Activated T-cell treated with anti-CD3 and anti-CD28 coated beads, Interleukin-2, amount 50 U/mL, for 24 hours (primary cell): Measurements from ENCODE around the gene PDE6A.

Experiments
- DNase-seq: peaks from one replicate; pipeline ENCODE4 v3.0.0-alpha.2; 2020
- H3K27ac Mint-ChIP-seq: 2 replicates; pipeline ENCODE4 v1.8.0; 2020; ENCODE audit warnings: mild to moderate bottlenecking, mixed read lengths
- H3K27me3 Mint-ChIP-seq: 2 replicates; pipeline ENCODE4 v1.8.0; 2020; ENCODE audit warnings: mixed read lengths
- H3K36me3 Mint-ChIP-seq: 2 replicates; pipeline ENCODE4 v1.8.0; 2020; ENCODE audit warnings: low read depth, mixed read lengths
- H3K4me1 Mint-ChIP-seq: 2 replicates; pipeline ENCODE4 v1.8.0; 2020; ENCODE audit warnings: low read depth, mixed read lengths
- H3K4me3 Mint-ChIP-seq: 2 replicates; pipeline ENCODE4 v1.8.0; 2020; ENCODE audit warnings: mild to moderate bottlenecking, moderate library complexity, mixed read lengths
- H3K9me3 Mint-ChIP-seq: 2 replicates; pipeline ENCODE4 v1.8.0; 2020; ENCODE audit warnings: mixed read lengths

Gene PDE6A

DNA sequence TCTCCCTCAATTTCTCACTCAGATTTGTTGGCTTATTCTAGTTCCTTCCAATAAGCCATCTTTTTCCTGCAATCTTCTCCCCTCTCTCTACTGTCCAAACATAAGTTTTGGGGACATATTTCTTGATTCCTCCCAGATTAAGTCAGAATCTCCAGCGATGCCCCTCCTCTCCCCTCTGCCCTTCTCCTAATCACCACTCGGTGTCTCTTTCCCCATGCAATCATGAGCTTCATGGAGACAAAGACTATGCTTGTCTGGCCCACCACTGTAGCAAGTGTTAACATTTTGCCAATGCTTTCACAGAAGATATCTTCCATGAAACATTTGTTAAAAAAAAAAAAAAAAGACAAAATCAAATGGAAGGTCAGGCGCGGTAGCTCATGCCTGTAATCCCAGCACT, 42.4 kb downstream of the PDE6A start:
- no peaks in the 10 kb centered on the region for H3K4me1 Mint-ChIP-seq

DNA sequence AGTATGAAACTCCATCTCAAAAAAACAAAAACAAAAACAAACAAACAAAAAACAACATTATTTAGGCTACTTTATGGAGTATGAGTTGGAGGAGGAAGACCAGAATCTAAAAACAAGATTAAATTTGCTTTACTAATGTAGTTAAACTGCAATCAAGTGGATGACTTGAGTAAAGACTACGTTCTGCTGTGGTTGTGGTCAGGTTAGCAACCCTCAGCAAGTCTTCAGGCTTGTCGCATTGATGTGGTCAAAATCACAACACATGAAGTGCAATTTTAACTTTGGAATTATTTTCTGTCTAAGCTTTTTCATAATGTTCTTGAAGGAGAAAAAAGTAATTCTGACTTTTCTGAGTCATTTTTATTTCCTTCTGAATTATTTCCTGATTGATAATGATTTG, 43.1 kb downstream of the PDE6A start:
- peaks cover 2% of the 10 kb centered on the region for H3K4me1 Mint-ChIP-seq
- no peaks in the 10 kb centered on the region for H3K36me3 Mint-ChIP-seq
- no peak for DNase-seq
- H3K27ac Mint-ChIP-seq, result no peak overlapping the region
- H3K4me3 Mint-ChIP-seq, result no peak overlapping the region
- no peaks in the 10 kb centered on the region for H3K9me3 Mint-ChIP-seq
- peaks cover 12% of the 10 kb centered on the region for H3K27me3 Mint-ChIP-seq

More for the DNA sequence above, 42.4 kb downstream of the PDE6A start:
- no peak overlapping the region for H3K27ac Mint-ChIP-seq
- peaks cover 12% of the 10 kb centered on the region for H3K27me3 Mint-ChIP-seq
- H3K36me3 Mint-ChIP-seq, result no peaks in the 10 kb centered on the region
- no peak overlapping the region for H3K4me3 Mint-ChIP-seq
- no peak for DNase-seq
- no peaks in the 10 kb centered on the region for H3K9me3 Mint-ChIP-seq

DNA sequence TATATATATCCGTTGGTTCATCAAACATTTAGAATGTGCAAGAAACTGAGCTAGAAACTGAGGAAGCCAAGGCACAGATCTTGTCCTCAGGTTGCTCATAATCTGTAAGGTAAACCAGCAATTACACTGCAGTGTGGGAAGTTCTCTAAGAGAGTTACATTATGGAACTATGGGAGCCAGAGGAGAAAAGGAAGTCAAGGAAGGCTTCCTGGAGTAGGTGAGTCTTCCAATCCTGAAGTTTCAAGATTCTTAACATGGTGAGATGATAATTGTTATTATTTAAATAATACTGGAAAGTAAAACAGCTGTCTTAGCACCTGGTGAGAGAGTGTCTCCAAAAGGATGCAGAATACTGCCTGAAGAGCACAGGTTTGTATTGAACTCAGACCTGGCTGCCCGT, 44.2 kb downstream of the PDE6A start:
- no peak overlapping the region for H3K4me3 Mint-ChIP-seq
- H3K27me3 Mint-ChIP-seq, result peaks cover 11% of the 10 kb centered on the region
- no peak overlapping the region for H3K27ac Mint-ChIP-seq
- H3K9me3 Mint-ChIP-seq, result no peaks in the 10 kb centered on the region
- no peaks in the 10 kb centered on the region for H3K36me3 Mint-ChIP-seq
- no peak for DNase-seq
- peaks cover 11% of the 10 kb centered on the region for H3K4me1 Mint-ChIP-seq

DNA sequence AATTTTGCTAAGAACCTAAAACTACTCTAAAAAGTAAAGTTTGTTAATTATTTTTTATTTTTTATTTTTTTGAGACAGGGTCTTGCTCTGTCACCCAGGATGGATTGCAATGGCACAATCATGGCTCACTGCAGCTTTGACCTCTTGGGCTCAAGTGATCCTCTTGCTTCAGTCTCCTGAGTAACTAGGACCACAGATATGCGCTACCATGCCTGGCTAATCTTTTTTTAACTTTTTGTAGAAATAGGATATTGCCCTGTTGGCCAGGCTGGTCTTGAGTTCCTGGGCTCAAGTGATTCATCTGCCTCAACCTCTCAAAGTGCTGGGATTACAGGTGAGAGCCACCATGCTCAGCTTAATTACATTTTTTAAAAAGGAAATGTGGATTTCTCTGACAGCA, 45.8 kb downstream of the PDE6A start:
- Mint-ChIP-seq H3K4me1 (peaks cover 11% of the 10 kb centered on the region), H3K27ac (no peak overlapping the region), H3K36me3 (no peaks in the 10 kb centered on the region), H3K27me3 (peaks cover 3% of the 10 kb centered on the region), H3K9me3 (no peaks in the 10 kb centered on the region), H3K4me3 (no peak overlapping the region)
- DNase-seq, result no peak

DNA sequence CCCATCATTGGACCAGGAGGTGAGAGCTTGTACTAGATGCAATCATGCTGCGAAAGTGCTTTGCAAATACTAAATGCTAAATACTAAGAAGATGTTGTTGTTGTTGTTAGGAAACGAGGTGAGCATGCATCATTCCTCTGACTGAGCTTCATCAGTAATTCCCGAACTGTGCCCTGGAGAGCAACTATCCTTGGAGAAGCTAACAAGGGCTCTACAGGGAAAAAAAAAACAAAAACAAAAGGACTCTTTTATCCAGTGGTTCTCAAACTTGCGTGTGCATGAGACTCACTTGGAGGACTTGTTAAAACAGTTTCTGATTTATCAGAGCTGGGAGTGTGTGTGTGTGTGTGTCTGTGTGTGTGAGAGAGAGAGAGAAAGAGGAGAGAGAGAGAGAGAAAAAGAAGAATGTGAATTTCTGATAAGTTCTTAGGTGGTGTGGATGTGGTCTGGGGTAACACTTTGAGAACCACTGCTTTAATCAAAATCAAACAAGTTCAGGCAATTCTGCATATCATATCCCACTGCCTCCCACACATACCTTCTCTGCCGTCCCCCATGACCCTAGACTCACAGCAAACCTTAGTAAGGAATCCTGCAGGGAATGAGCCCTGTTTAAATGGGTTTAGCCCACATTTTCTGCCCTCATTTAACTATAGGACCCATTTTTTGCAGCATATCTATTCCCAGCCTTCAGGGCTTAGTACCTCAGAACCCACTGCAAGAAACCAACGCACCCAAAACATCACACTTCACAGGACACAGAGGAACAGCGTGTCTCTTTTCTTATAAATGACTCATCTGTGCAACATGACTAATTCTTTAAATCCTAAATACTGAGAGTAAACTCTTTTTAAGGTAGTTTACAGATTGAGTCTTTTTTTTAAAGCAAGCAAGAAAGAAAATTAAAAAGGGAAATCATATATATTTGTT, 48.9 kb downstream of the PDE6A start:
- Mint-ChIP-seq H3K36me3 (no peaks in the 10 kb centered on the region), H3K9me3 (no peaks in the 10 kb centered on the region), H3K27ac (no peak overlapping the region), H3K4me1 (peaks cover 11% of the 10 kb centered on the region), H3K27me3 (peaks cover 3% of the 10 kb centered on the region), H3K4me3 (no peak overlapping the region)
- no peak for DNase-seq

DNA sequence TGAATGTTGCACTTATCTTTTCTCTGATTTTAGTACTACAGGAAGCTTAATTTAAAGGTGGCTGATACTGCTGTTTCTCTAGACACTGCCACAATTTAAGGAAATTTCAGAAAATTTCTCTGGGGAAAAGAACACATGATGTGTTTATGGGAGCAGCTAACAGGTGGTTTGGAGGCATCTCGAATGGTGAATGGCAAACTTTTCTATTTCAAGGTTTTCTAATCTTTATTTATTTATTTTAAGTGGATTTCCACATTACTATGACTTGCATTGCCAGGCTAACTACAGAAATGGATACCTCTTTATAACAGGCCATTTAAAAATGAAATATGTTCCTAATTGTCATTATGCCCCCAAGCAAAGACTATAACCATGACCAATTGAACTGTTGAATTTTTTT, 50.4 kb downstream of the PDE6A start:
- Mint-ChIP-seq H3K36me3 (no peaks in the 10 kb centered on the region), H3K27me3 (peaks cover 3% of the 10 kb centered on the region)

DNA sequence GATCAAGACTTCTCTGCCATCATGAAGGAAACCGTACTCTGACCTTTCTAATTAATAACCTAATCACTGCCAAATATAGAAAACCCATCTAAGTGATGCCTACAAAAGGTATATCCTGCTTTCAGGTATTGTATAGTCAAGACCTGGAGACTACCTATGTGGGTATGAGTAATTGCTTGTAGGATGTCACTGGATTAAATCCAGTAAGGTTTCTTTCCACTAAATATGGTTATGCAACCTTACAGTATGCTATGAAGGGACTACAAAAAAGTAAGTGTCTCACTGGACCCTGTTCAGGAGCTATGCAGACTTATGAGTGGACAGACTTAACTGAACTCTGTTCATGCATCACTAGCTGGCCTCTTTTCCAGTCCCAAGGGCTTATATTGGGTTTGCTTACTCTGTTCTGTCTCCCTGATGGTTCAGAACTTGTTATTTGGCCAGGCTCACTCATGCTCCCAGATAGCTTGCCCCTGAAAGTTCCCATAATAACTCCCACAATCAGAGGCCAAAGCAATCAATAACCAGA, 51.1 kb downstream of the PDE6A start:
- Mint-ChIP-seq H3K9me3 (no peaks in the 10 kb centered on the region), H3K4me1 (peaks cover 11% of the 10 kb centered on the region), H3K36me3 (no peaks in the 10 kb centered on the region), H3K27ac (no peak overlapping the region), H3K27me3 (peaks cover 3% of the 10 kb centered on the region), H3K4me3 (no peak overlapping the region)
- DNase-seq, result no peak

More for the DNA sequence above, 50.4 kb downstream of the PDE6A start:
- no peak overlapping the region for H3K27ac Mint-ChIP-seq
- no peak for DNase-seq
- H3K4me1 Mint-ChIP-seq, result peaks cover 11% of the 10 kb centered on the region
- no peak overlapping the region for H3K4me3 Mint-ChIP-seq
- no peaks in the 10 kb centered on the region for H3K9me3 Mint-ChIP-seq

DNA sequence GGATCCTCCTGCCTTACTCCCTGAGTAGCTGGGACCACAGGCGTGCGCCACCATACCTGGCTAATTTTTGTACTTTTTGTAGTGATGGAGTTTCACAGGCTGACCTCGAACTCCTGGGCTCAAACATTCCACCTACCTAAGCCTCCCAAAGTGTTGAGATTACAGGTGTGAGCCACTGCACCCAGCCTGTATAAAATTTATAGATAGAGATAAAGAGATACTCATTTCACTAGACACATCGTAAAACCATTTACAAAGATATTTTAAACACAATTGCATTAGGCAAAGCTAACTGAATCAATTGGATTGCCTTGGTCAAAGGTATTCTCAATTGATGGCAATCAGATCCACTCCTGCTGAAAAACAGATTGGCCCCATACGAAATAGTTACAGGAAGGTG, 52.0 kb downstream of the PDE6A start:
- Mint-ChIP-seq H3K27me3 (peaks cover 3% of the 10 kb centered on the region), H3K4me3 (no peak overlapping the region), H3K4me1 (peaks cover 11% of the 10 kb centered on the region), H3K9me3 (no peaks in the 10 kb centered on the region), H3K27ac (no peak overlapping the region), H3K36me3 (no peaks in the 10 kb centered on the region)
- no peak for DNase-seq

DNA sequence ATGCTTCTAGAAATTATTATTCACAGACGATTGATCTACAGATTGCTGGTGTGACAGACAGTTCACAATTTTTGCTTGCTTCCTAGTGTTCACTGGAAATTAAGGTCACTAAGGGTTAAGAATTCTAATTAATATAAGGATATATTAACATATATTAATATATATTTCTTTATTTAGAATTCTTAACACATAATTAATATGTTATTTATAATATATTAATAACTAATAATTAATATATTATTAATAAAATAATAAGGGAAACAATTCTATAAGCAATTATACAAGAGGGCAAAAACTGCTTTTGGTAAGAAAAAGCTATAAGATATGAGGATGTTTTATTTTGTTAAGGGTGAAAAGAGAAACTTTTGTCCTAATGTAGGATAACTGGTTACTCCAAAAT, 56.3 kb downstream of the PDE6A start:
- no peak for DNase-seq
- no peak overlapping the region for H3K27ac Mint-ChIP-seq
- H3K4me1 Mint-ChIP-seq, result no peaks in the 10 kb centered on the region
- H3K4me3 Mint-ChIP-seq, result no peak overlapping the region
- peaks cover 3% of the 10 kb centered on the region for H3K27me3 Mint-ChIP-seq
- no peaks in the 10 kb centered on the region for H3K36me3 Mint-ChIP-seq
- H3K9me3 Mint-ChIP-seq, result no peaks in the 10 kb centered on the region

DNA sequence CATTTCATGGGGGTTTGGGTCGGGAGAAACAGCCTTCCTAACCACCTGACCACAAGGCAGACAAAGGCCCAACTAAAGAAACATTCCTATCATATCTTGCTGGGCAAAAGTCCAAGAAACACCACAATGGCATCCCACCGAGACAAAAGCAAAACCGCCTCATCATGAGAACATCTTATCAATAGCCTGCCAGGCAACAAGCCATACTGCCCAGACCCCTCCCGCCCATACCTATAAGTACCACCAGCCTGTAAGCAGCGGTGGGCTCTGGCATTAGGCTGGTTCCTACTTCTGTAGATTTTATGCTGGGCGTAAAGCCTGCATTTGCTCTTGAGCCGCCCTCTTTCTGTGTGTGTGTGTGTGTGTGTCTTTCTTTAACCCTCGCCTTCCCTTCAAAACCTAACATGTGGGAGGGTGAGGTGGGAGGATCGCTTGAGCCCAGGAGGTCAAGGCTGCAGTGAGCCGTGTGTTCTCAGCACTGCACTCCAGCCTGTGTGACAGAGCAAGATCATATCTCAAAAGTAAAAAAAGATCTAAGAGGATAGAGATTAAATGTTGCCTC, 56.9 kb downstream of the PDE6A start:
- H3K4me1 Mint-ChIP-seq, result no peaks in the 10 kb centered on the region
- H3K27ac Mint-ChIP-seq, result no peak overlapping the region
- H3K4me3 Mint-ChIP-seq, result no peak overlapping the region
- no peaks in the 10 kb centered on the region for H3K9me3 Mint-ChIP-seq
- H3K36me3 Mint-ChIP-seq, result no peaks in the 10 kb centered on the region
- peaks cover 3% of the 10 kb centered on the region for H3K27me3 Mint-ChIP-seq
- no peak for DNase-seq

DNA sequence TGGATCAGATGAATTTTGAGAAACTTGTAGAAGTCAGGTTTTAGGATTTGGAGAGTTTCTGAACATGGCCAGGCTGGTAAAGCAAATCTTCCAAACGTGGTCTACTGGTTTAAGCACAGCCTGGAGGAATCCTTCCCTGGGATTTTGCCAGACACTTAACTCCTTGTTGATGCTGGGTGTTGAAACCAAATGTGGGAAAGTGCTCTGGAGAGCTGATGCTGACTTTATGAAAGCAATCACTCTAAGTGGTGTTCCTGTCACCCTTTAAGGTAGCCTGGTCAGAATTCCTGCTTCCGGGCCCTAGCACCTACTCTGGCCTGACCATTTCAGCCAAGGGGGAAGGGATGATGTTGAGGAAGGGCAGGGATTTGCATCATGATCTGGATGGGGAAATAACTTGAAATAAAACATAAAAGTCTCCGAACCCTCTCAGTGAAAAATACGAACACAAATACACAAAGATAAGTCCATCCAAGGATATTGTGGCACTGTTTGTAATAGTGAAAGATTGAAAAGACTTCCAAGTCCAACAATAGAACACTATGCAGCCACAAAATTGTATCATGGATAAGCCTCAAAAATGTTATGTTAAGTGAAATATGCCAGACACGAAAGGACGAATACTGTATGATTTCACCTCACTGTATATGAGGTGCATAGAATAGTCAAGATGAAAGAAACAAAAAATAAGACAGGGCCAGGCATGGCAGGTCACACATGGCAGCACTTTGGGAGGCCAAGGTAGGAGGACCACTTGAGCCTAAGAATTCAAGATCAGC, 57.7 kb downstream of the PDE6A start:
- no peaks in the 10 kb centered on the region for H3K9me3 Mint-ChIP-seq

DNA sequence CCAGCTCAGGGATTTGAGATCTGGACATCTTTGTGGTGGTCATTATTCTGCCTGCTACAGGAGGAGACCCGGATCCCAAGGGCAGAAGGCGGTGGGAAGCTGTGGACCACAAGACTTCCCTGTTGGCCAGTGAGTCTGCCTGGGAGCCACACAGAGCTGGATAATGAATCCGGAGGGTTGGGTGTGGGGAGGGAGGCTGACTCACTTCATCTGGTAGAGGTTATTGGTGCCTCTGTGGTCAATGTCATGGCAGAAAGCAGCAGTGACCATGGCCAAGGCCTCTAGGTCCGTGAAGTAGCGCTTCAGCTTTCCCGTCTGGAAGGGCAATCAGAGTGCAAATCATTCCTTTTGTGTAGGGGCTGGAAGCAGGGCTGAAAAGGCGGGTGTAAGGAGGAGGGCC, 58.5 kb downstream of the PDE6A start:
- no peak overlapping the region for H3K27ac Mint-ChIP-seq
- H3K4me1 Mint-ChIP-seq, result no peaks in the 10 kb centered on the region
- no peak for DNase-seq
- H3K9me3 Mint-ChIP-seq, result no peaks in the 10 kb centered on the region
- H3K36me3 Mint-ChIP-seq, result no peaks in the 10 kb centered on the region
- no peak overlapping the region for H3K4me3 Mint-ChIP-seq
- peaks cover 6% of the 10 kb centered on the region for H3K27me3 Mint-ChIP-seq

More for the DNA sequence above, 57.7 kb downstream of the PDE6A start:
- Mint-ChIP-seq H3K27ac (no peak overlapping the region), H3K27me3 (peaks cover 3% of the 10 kb centered on the region), H3K36me3 (no peaks in the 10 kb centered on the region), H3K4me3 (no peak overlapping the region), H3K4me1 (no peaks in the 10 kb centered on the region)
- DNase-seq, result no peak

DNA sequence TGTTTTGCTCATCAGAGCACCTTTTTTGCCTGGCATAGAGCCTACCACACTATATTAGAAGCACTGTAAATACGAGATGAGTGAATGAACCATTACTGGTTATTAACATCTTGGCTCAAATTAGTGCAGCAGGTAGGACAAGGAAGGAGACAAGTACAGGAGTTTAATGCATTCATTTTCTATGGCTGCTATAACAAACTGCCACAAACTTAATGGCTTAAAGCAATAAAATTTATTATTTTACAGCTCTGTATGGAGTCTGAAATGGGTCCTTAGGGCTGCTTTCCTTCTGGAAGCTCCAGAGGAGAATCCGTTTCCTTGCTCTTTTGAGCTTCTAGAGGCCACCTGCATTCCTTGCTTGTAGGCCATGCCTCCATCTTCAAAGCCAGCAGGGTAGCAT, 59.1 kb downstream of the PDE6A start:
- Mint-ChIP-seq H3K9me3 (no peaks in the 10 kb centered on the region), H3K4me3 (no peak overlapping the region), H3K4me1 (no peaks in the 10 kb centered on the region), H3K27ac (no peak overlapping the region), H3K27me3 (peaks cover 8% of the 10 kb centered on the region), H3K36me3 (no peaks in the 10 kb centered on the region)
- no peak for DNase-seq

DNA sequence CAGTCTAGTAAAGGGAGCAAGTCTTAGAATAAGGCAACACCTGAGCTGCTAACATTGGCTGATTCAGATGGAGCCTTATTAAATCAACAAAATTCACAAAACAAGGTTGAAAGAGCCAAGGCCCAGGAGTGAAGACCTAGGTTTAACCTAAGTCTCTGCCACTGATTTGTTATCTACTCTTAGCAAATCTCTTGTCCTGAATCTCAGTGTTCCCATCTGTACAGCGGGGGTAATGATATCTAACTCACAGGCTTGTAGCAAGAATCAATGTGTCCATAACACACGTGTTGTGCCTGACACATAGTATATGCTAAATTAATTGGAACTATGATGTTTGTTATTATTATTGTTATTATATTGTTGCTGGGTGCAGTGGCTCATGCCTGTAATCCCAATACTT, 61.0 kb downstream of the PDE6A start:
- DNase-seq, result no peak
- Mint-ChIP-seq H3K27me3 (peaks cover 13% of the 10 kb centered on the region), H3K9me3 (peaks cover 3% of the 10 kb centered on the region), H3K4me3 (no peak overlapping the region), H3K27ac (no peak overlapping the region), H3K4me1 (no peaks in the 10 kb centered on the region), H3K36me3 (no peaks in the 10 kb centered on the region)
